ENCODE measurements around the gene MRPL43.

- TF ChIP-seq CTCF (IDR thresholded peaks at IDR 0.05) = no peak
- TF ChIP-seq POLR2A (IDR thresholded peaks at IDR 0.05) = no peak
These were observed 39.9 kb upstream of the MRPL43 start for GRCh38 chr10:101027106-101027720.

Data from right lobe of liver (tissue), 4 donors.